Spleen (tissue), 7 donors: ENCODE results near the gene ITGAE.

Source experiments
- CTCF ChIP-seq, 11 experiments: fragments of 200-600 bp in 7 of 11; fragments of 450-650 bp in 4 of 11; sonication (generic) in 4 of 11; IDR thresholded peaks in 8 of 11; conservative IDR thresholded peaks in 3 of 11; 1 replicate in 7 of 11; 2 replicates in 4 of 11; pipeline versions ENCODE4 v1.4.0 to v1.8.0; 2016 to 2021; ENCODE audit warnings: antibody characterized with exemption in 11 of 11, inconsistent platforms in 4 of 11, mild to moderate bottlenecking in 1 of 11
- POLR2A ChIP-seq, 3 donors: fragments of 450-650 bp; IDR thresholded peaks; one replicate each; pipeline ENCODE4 v1.5.1; 2017; ENCODE audit warnings: antibody characterized with exemption in 3 of 3, mild to moderate bottlenecking in 1 of 3
- donor health status: DM: no; HTN: no; CAD: no; lungs with moderate emphysema.
- donor health status: DM: no; HTN: no; CAD: no.
- donor health status: DM: no; HTN: no; CAD: no.

GRCh38 chr17:3751836-3752235 is 49.2 kb downstream of the ITGAE start:
- TF ChIP-seq CTCF (IDR thresholded peaks at IDR 0.05 in 8 of 11, conservative IDR thresholded peaks at IDR 0.05 in 3 of 11) (no peak), POLR2A (IDR thresholded peaks at IDR 0.05) (no peak)
